ENCODE data around the gene DENND1A. TPM values are rescaled to one million over a fixed set of nuclear protein-coding genes. Genes with fewer than 3 reads are reported as not detected.

The DENND1A gene
- total and polyA plus RNA-seq, 2 of the 13 experiments (the other 11 are each of a cell fraction or from before 2014, with no cell fraction given): 14.8 to 30.1 TPM

GRCh38 chr9:123678038-123678877 is 251.7 kb downstream of the DENND1A start (continued):
- TF ChIP-seq FOSL2 (CRISPR knock-in tag; IDR thresholded peaks at IDR 0.05): peak; percentile 71
- 0 out of 2 replicates have a peak, but pooled peaks have one; percentile 59 for TF ChIP-seq MBD4 (IDR thresholded peaks at IDR 0.05; ENCODE audit: borderline replicate concordance, low read length)
- peak; percentile 74 for TF ChIP-seq HOXD1 (CRISPR knock-in tag; IDR thresholded peaks at IDR 0.05)
- TF ChIP-seq TFE3 (CRISPR knock-in tag; IDR thresholded peaks at IDR 0.05): 0 out of 2 replicates have a peak, but pooled peaks have one; percentile 20
- TF ChIP-seq E2F5 (CRISPR knock-in tag; conservative IDR thresholded peaks at IDR 0.05): no peak
- no peak for TF ChIP-seq ZNF83 (CRISPR knock-in tag; IDR thresholded peaks at IDR 0.05; ENCODE audit: borderline replicate concordance)
- no peak for TF ChIP-seq ZNF720 (CRISPR knock-in tag; IDR thresholded peaks at IDR 0.05)
- TF ChIP-seq, protein P1, sequence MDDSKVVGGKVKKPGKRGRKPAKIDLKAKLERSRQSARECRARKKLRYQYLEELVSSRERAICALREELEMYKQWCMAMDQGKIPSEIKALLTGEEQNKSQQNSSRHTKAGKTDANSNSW (CRISPR knock-in tag; IDR thresholded peaks at IDR 0.05; ENCODE audit: borderline replicate concordance): no peak
- TF ChIP-seq RBM39 (IDR thresholded peaks at IDR 0.05; ENCODE audit: low read depth, low read length, poor library complexity, severe bottlenecking): no peak
- TF ChIP-seq SRY (CRISPR knock-in tag; IDR thresholded peaks at IDR 0.05): no peak
- no peak; the same call in 1 of the 2 replicates for TF ChIP-seq ZNF441 (CRISPR knock-in tag; IDR thresholded peaks at IDR 0.05; ENCODE audit: borderline replicate concordance)
- TF ChIP-seq YEATS4 (CRISPR knock-in tag; IDR thresholded peaks at IDR 0.05; ENCODE audit: borderline replicate concordance): no peak
- TF ChIP-seq MED13 (CRISPR knock-in tag; IDR thresholded peaks at IDR 0.05): no peak
- TF ChIP-seq, protein P2, sequence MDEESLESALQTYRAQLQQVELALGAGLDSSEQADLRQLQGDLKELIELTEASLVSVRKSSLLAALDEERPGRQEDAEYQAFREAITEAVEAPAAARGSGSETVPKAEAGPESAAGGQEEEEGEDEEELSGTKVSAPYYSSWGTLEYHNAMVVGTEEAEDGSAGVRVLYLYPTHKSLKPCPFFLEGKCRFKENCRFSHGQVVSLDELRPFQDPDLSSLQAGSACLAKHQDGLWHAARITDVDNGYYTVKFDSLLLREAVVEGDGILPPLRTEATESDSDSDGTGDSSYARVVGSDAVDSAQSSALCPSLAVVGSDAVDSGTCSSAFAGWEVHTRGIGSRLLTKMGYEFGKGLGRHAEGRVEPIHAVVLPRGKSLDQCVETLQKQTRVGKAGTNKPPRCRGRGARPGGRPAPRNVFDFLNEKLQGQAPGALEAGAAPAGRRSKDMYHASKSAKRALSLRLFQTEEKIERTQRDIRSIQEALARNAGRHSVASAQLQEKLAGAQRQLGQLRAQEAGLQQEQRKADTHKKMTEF (CRISPR knock-in tag; IDR thresholded peaks at IDR 0.05): 0 out of 2 replicates have a peak, but pooled peaks have one; percentile 39
- TF ChIP-seq SP1 (IDR thresholded peaks at IDR 0.05): no peak
- no peak for TF ChIP-seq SP1 (CRISPR knock-in tag; IDR thresholded peaks at IDR 0.05)
- TF ChIP-seq, protein P3, sequence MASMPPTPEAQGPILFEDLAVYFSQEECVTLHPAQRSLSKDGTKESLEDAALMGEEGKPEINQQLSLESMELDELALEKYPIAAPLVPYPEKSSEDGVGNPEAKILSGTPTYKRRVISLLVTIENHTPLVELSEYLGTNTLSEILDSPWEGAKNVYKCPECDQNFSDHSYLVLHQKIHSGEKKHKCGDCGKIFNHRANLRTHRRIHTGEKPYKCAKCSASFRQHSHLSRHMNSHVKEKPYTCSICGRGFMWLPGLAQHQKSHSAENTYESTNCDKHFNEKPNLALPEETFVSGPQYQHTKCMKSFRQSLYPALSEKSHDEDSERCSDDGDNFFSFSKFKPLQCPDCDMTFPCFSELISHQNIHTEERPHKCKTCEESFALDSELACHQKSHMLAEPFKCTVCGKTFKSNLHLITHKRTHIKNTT (CRISPR knock-in tag; IDR thresholded peaks at IDR 0.05): no peak
- TF ChIP-seq, protein P4, sequence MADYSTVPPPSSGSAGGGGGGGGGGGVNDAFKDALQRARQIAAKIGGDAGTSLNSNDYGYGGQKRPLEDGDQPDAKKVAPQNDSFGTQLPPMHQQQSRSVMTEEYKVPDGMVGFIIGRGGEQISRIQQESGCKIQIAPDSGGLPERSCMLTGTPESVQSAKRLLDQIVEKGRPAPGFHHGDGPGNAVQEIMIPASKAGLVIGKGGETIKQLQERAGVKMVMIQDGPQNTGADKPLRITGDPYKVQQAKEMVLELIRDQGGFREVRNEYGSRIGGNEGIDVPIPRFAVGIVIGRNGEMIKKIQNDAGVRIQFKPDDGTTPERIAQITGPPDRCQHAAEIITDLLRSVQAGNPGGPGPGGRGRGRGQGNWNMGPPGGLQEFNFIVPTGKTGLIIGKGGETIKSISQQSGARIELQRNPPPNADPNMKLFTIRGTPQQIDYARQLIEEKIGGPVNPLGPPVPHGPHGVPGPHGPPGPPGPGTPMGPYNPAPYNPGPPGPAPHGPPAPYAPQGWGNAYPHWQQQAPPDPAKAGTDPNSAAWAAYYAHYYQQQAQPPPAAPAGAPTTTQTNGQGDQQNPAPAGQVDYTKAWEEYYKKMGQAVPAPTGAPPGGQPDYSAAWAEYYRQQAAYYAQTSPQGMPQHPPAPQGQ (CRISPR knock-in tag; IDR thresholded peaks at IDR 0.05; ENCODE audit: borderline replicate concordance): no peak
- TF ChIP-seq YY1 (IDR thresholded peaks at IDR 0.05; ENCODE audit: insufficient read depth, insufficient replicate concordance, low read depth, low read length): no peak
- no peak for TF ChIP-seq CEBPB (IDR thresholded peaks at IDR 0.05; ENCODE audit: borderline replicate concordance, low read depth, low read length)
- 0 out of 2 replicates have a peak, but pooled peaks have one; percentile 19 for TF ChIP-seq HNRNPL (IDR thresholded peaks at IDR 0.05; ENCODE audit: low read depth, low read length)
- TF ChIP-seq GATA4 (IDR thresholded peaks at IDR 0.05; ENCODE audit: borderline replicate concordance, low read depth): peak; percentile 87
